ENCODE measurements around the gene SCAI.
"Not testable (repeated sequence)": the region's sequence is repeated elsewhere in the genome, so short reads cannot be mapped to it uniquely, and the experiment has no call there.

SCAI gene

GRCh38 chr9:125049212-125050049 lies 93.9 kb downstream of the SCAI start:
- TF ChIP-seq ZNF274 (IDR thresholded peaks at IDR 0.05; ENCODE audit: low read depth, low read length), result no peak
- no peak overlapping the region for H3K4me3 ChIP-seq (ENCODE audit: low read length)

- TF ChIP-seq ZNF274 (IDR thresholded peaks at IDR 0.05; ENCODE audit: low read depth, low read length), result no peak
- no peak overlapping the region for H3K4me3 ChIP-seq (ENCODE audit: low read length)
These were observed 99.7 kb downstream of the SCAI start for GRCh38 chr9:125043631-125044030.

- no peak overlapping the region for H3K4me3 ChIP-seq (ENCODE audit: low read length)
- no peak for TF ChIP-seq ZNF274 (IDR thresholded peaks at IDR 0.05; ENCODE audit: low read depth, low read length)
These were observed 100.2 kb downstream of the SCAI start for GRCh38 chr9:125043148-125043547.

- no peak overlapping the region for H3K4me3 ChIP-seq (ENCODE audit: low read length)
- no peak for TF ChIP-seq ZNF274 (IDR thresholded peaks at IDR 0.05; ENCODE audit: low read depth, low read length)
These were observed 105.2 kb downstream of the SCAI start for GRCh38 chr9:125038166-125038565.

- no peak overlapping the region for H3K4me3 ChIP-seq (ENCODE audit: low read length)
- TF ChIP-seq ZNF274 (IDR thresholded peaks at IDR 0.05; ENCODE audit: low read depth, low read length), result no peak
These were observed 115.3 kb downstream of the SCAI start for GRCh38 chr9:125028041-125028440.

GRCh38 chr9:125024917-125025316 lies 118.4 kb downstream of the SCAI start:
- no peak for TF ChIP-seq ZNF274 (IDR thresholded peaks at IDR 0.05; ENCODE audit: low read depth, low read length)

GRCh38 chr9:125021069-125021468 lies 122.3 kb downstream of the SCAI start:
- TF ChIP-seq ZNF274 (IDR thresholded peaks at IDR 0.05; ENCODE audit: low read depth, low read length), result no peak
- no peak overlapping the region for H3K4me3 ChIP-seq (ENCODE audit: low read length)

More at GRCh38 chr9:125024917-125025316, 118.4 kb downstream of the SCAI start:
- H3K4me3 ChIP-seq (ENCODE audit: low read length), result no peak overlapping the region

- H3K4me3 ChIP-seq (ENCODE audit: low read length), result not testable (repeated sequence)
These were observed 127.7 kb downstream of the SCAI start for GRCh38 chr9:125015655-125016054.

- H3K4me3 ChIP-seq (ENCODE audit: low read length), result not testable (repeated sequence)
These were observed 131.3 kb downstream of the SCAI start for GRCh38 chr9:125012013-125012412.

- no peak for TF ChIP-seq ZNF274 (IDR thresholded peaks at IDR 0.05; ENCODE audit: low read depth, low read length)
- H3K4me3 ChIP-seq (ENCODE audit: low read length), result no peak overlapping the region
These were observed 134.7 kb downstream of the SCAI start for GRCh38 chr9:125008599-125008998.

- no peak overlapping the region for H3K4me3 ChIP-seq (ENCODE audit: low read length)
- TF ChIP-seq ZNF274 (IDR thresholded peaks at IDR 0.05; ENCODE audit: low read depth, low read length), result no peak
These were observed 140.0 kb downstream of the SCAI start for GRCh38 chr9:125003332-125003731.

GRCh38 chr9:124983698-124984097 lies 159.6 kb downstream of the SCAI start:
- TF ChIP-seq ZNF274 (IDR thresholded peaks at IDR 0.05; ENCODE audit: low read depth, low read length), result no peak
- H3K4me3 ChIP-seq (ENCODE audit: low read length), result no peak overlapping the region

GRCh38 chr9:124980431-124980830 lies 162.9 kb downstream of the SCAI start:
- no peak for TF ChIP-seq ZNF274 (IDR thresholded peaks at IDR 0.05; ENCODE audit: low read depth, low read length)
- H3K4me3 ChIP-seq (ENCODE audit: low read length), result no peak overlapping the region

- TF ChIP-seq ZNF274 (IDR thresholded peaks at IDR 0.05; ENCODE audit: low read depth, low read length), result no peak
These were observed 168.2 kb downstream of the SCAI start for GRCh38 chr9:124975131-124975530.

GRCh38 chr9:124973807-124974206 lies 169.5 kb downstream of the SCAI start:
- H3K4me3 ChIP-seq (ENCODE audit: low read length), result no peak overlapping the region
- no peak for TF ChIP-seq ZNF274 (IDR thresholded peaks at IDR 0.05; ENCODE audit: low read depth, low read length)

More at GRCh38 chr9:124975131-124975530, 168.2 kb downstream of the SCAI start:
- H3K4me3 ChIP-seq (ENCODE audit: low read length), result no peak overlapping the region
